Left kidney (tissue), 2 donors: ENCODE results near the gene PCCA. TPM values are rescaled to one million over a fixed set of nuclear protein-coding genes. Genes with fewer than 3 reads are reported as not detected.
"Not testable (repeated sequence)": the region's sequence is repeated elsewhere in the genome, so short reads cannot be mapped to it uniquely, and the experiment has no call there.

Source experiments
- DNase-seq: peaks from one replicate; pipeline ENCODE4 v3.0.0-alpha.2; 2013
- polyA plus RNA-seq: library from polyadenylated mRNA; unstranded; fragments of 120-200 nt; gene quantifications from one replicate; pipeline ENCODE4 v1.2.1, GENCODE V29; 2013; ENCODE audit not compliant: insufficient read length

The PCCA gene
- polyA plus RNA-seq, 1 donor: 64.7 TPM

DNA sequence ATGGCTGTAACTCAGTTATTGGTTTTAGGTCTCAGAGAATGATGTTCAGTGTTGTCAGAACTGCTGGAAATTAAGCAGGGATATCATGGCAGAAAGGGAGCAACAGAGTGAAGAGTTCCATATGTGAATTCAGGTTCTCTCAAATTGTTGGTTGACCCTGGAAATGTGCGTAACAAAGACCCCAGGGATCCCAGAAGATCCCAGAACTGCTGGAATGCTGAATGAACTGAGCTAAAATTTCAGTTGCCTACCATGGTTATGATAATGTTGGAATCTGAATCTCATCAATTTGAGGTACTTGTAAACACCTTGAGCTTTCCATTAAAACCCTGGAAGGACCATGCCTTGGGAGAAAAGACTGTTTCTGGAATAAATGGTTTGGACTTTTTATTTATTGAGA, 268.9 kb downstream of the PCCA start:
- DNase-seq: no peak

DNA sequence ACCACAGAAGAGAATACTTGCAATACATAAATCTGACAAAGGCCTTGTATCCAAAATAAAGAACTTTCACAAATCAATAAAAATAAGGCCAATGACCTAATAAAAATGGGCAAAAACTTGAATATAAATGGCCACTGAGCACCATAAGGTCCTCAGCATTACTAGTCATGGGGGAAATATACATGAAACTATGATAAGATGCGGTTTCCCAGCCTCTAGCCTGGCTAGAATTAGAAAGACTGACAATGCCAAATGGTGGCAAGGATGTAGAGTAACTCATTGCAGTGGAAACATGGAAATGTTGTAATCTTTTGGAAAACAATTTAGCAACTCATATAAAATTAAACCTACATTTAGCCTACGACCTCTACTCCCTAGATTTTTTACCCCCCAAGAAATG, 272.6 kb downstream of the PCCA start:
- no peak for DNase-seq

DNA sequence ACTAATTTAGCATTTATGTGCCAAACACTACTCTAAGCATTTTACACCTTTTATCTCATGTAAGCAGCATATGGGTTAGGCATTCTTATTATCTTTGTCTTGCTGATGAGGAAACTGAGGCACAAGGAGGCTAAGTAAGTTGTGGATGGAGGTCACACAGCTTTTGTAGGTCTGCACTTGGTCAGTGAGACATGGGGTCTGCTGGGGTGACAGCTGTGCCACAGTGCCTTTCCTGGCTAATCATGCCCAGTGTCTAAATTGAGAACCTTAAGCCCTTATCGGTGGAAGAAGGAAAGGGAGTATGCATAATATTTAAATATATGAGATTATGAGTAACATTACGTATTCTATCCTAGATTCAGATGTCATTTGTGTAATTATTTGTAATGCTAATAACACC, 273.5 kb downstream of the PCCA start:
- DNase-seq: no peak

DNA sequence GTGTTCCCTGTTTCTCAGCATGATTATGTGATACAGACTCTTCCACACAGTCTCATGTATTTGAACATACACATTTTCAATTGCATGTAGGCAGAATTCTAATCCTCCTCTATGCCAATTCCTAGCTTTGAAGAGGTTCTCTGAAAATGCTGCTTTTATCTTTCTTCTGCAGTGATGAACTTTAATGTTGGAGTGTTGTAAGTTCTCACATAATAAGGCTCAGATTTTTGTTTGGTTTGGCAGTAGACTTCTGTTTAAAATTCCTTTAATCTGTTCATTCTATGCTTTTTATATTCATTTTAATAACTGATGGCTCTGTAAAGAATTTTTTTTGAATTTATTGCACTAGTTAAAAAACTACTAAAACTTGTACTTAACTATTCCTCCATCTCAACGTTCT, 273.9 kb downstream of the PCCA start:
- no peak for DNase-seq

DNA sequence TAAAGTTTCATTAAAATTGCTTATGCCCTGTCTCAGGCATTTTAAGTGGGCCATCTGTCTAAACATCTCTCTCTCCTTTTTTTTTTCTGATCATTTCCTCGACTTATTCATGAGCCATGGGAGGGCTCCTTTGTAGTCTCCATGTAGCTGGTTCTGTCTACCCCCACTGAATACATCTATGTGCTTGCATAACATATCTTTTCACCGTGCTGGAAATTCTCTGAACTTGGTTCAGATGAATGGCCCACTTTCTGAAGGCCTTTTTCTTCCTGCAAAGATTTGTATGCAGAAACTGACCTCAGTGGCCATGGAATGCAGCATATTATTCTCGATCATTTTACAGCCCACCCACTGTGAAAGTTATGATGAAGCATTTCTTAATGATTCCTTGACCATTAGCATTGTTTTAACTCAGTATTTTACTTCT, 274.4 kb downstream of the PCCA start:
- peak; percentile 12 for DNase-seq

DNA sequence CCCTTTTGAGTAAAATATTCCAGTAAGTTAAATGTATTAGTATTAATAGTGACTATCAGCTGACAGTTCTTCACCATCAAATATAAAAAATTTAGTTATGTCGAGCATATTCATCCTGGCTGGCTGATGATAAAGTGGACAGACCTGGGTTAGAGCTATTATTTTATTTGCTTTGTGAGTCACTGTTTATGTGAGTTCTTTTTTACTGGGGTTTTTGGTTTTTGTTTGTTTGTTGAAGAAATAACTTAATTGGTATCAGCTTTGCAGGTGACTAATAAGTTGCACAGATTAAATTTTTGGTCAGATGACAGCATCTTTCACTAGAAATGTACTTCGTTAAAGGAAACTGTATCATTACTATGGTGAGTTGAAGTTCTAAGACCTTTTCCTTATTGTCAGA, 275.0 kb downstream of the PCCA start:
- DNase-seq: no peak

DNA sequence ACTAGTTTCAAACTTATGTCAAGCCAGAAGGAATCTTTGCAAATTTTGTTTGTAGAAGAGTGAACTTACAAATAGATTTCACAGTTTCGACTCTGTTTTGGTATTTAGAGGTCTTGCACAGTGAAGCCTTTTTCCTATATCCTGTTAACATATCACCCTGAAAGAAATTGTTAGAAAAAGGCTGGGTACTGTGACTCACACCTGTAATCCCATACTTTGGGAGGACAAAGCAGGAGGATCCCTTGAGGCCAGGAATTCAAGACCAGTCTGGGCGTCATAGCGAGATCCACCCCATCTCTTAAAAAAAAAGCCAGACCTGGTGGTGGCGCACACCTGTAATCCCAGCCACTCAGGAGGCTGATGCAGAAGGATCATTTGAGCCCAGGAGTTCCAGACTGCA, 275.7 kb downstream of the PCCA start:
- DNase-seq: no peak

DNA sequence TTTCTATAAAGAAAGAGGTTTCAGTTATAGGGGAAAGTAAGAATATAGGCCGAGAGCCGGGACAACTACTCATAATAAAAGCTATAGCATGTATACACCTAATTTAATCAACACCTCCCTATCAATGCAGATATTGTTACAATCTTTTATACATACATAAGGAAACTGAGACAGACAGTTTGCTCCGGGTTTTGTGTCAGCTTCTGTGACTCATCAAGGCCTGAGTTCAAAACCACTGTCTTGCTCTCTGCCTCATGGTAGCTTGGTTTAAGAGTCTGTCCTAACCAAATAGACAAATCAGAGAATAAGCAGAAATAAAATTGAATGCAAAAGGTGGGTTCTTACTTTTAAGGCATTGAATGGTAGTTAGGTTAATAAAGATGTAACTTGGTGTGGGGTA, 276.8 kb downstream of the PCCA start:
- DNase-seq: no peak

DNA sequence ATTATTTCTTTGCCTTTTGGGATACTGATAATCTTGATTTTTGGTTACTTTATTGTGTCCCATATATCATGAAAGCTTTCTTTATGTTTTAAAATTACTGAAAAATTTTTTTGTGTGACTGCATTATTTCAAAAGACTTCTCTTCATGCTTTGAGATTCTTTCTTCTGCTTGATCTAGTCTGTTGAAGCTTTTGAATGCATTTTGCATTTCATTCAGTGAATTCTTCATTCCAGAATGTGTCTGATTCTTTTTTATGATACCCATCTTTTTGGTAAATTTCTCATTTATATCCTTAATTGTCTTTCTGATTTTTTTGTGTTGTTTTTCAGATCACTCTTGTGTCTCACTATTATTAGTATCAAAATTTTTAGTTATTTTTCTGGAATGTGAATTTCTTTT, 289.6 kb downstream of the PCCA start:
- DNase-seq: no peak

DNA sequence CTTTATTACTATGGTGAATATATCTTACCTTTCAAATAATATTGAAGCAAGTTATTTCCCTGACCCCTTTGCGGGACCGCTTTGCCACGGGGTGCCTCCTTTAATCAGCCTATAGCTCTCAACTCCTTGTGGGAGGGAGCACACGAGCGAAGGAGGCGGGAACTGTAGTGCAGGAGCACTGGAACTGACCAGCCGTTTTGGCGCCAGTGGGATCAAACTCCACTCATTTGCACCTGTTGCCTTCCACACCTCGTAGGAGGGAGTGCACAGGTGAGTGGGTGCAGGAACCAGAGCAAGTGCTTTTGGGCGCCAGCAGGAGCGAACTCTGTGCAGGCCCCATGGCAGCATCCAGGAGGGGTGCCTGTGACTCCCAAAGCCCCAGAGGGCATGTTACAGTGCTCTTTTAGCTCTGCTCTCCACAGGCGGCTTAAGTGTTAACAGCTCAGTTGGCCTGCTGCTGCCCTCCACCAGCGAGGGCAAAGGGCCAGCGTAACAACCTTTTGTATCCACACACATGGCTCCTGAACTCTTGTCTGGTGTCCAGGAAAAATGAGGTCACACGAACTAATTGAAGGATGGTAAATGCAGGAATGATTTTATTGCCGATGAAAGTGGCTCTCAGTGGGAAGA, 292.8 kb downstream of the PCCA start:
- no peak for DNase-seq

DNA sequence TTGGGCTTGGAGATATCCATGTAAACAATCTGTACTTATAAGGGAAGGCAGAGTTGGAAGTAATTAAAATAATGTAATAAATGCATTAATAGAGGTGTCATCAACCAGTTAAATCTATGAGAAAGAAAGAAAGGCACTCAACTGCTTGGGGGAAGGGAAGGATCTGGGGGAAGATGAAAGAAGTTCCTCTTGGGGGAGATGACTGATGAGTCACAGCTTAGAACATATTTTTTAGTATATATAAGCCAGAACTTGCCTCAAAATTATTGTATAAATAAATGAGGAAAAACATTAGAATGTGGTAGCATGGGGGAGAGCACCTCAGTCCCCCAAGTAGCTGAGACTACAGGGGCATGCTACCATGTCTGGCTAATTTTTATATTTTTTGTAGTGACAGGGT, 293.9 kb downstream of the PCCA start:
- no peak for DNase-seq

DNA sequence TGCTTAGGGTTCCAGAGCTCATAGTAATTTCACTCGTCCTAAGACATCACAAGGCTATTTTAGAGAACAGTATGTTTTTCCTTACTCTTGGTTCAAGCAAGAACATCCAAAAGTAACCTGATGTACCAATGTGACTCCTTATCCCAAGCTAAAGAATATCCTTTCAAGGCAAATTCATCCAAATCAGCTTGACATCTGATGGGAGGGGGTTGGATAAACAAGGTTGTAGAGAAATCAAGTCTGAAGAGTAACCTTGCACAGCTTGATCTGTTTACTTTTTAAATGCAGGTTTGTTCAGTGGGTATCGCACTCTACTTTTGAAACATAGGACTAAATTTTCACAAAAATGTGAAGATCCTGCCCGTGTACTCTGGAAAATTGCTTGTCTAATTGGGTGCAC, 298.5 kb downstream of the PCCA start:
- DNase-seq: no peak

DNA sequence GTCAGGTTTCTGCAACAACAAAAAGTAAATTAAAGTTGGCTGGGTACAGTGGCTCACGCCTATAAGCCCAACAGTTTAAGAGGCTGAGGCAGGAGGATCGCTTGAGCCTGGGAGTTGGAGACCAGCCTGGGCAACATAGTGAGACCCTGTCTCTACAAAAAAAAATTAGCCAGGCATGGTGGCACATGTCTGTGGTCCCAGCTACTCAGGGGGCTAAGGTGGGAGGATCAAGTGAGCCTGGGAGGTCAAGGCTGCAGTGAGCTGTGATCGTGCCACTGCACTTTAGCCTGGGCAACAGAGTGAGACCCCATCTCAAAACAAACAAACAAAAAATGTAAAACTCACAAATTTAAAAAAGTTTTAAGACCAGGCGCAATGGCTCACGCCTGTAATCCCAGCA, 299.3 kb downstream of the PCCA start:
- not testable (repeated sequence) for DNase-seq

DNA sequence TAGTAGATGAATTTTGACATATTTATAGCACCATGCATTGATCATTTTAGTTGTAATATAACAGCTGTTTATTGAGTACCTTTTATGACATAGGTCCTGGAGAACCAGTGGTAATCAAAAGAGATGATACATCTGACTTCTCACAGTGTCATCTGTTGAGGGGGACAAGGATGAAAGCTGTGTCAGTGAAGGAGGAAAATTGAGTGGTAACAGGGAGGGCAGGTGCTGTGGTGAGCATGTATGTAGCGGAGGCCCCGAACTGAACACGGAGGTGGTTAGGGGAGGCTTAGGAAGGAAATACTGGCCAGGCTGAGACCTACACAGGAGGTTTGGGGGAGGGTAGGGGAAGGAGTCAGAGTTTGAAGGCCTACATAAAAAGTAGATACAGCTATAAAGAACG, 300.0 kb downstream of the PCCA start:
- no peak for DNase-seq

DNA sequence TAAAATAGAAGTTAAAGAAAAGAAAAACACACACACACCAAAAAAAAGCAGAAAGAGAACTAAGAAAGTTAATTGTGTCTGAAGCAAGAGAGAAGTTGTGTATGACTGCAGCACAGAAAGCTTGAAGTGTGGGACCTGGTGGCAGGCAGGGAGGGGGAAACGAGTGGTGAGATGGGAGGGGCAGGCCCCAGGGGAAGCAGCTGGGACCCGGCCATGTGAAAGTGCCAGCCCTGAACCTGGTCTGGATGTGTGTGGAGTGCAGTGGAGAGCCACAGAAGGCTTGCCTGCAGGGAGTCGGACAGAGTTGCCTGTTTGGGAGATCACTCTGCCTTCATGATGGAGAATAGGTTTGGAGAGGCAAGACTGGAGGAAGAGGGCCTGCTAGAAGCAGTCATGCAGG, 300.7 kb downstream of the PCCA start:
- no peak for DNase-seq

DNA sequence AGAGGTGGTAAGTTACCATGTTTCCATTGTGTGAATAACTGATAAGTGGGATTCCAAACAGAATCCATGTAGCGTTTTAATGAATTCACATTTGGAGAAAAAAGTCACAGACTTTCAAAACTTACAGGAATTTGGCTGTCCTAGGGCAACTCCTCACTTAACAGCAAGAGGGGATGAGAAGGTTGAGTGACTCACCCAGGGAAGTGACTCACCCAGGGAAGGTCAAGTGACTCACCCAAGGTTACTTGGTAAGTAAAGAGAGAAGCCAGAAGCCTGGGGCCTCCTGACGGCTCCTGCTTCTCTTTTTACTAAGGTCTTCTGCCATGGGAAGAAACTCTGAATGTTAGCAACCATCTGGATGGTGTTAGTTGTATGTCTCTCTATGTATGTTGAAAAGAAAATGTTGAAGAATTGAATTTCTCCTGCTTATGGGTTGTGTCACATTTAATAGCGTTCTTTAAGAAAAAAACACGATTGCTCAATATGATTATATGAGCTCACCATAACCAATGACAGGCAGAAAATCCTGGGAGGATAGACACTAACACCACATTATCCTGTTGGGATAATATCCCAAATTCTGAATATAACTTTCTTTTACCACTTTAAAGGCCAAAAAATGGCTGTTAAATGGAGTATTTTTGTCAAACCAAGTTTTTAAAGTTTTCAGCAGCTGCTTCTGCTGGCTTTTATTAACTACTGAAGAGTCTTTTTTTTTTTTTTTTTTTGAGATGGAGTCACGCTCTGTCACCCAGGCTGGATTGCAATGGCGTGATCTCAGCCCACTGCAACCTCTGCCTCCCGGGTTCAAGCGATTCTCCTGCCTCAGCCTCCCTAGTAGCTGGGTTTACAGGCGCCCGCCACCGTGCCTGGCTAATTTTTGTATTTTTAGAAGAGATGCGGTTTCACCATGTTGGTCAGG, 304.1 kb downstream of the PCCA start:
- no peak for DNase-seq

DNA sequence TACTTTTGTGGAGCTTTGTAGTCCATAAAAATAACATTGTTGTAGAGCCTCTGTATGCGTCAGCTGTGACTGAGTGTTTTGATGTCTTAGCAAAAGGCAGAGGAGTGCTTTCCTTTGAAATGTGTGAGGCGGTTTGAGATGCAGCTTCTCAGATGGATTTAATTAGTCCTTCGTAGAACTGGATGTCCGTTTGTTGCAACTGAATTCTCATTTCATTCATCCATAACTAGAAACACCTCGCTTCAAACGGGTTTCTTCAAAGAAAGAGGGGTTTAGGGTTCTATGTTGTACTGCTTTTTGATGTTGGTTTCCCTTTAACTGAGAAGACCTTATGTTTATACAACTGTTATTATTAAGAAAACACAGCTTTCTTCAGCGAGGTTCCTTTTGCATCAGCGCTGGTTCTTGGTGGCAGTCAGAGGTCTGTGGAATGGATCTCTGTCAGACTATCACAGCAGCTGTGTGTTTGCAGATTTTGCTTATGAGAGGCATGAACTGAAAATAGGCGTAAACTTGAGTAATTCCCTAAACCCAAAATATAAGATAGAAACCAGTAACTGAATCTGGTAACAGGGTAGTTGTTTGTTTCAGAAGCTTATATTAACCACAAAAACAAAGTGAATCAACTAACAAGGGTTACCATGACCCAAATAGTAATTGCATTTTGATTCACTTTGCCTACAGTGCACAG, 305.3 kb downstream of the PCCA start:
- no peak for DNase-seq

DNA sequence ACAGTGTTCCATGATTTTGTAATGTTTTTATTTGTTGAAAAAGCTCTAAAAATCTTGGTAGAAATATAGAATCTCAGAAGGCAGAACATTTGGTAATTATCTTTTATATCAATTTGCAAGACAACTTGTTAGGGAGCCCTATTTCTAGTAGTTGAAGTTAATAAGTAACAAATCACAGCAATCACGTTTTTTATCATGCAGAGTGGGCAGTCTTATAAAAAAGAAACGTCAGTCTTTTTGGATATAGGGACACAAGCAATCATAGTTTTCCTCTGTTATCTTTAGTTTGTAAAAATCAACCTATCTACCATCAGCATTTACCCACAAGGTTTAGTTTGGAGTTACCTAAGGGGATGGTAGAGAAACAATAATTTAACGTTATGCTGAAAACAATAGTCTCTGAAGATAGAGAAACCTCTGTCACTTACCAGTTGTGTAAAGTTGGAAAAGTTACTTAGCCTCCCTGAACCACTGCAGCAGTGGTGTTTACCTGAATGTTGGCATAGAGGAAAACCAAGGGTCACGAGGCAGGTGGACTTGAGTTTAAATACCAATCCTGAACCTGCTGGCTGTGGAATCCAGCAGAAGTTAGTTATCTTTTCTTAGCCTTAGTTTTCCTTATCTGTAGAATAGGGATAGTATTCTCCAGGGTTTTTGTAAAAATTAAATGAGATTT, 306.9 kb downstream of the PCCA start:
- DNase-seq: no peak

DNA sequence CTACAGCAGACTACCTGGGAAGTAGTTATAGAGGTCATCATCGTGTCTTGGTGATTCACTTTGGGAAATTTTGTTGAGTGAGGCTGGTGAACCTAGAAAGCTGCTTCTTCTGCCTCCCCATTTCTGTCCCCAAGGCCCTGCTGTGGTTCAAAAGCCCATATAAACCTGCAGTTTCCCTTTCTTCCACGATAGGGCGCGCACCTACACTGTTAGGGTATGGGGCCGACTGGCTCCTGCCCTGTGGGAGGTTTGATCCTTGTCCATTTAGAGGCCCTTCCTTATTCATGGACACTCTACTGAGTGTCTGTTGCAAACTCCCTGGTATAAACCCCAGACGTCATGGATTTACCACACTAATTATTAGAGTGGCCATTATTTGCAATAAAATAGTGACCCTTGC, 307.9 kb downstream of the PCCA start:
- no peak for DNase-seq

DNA sequence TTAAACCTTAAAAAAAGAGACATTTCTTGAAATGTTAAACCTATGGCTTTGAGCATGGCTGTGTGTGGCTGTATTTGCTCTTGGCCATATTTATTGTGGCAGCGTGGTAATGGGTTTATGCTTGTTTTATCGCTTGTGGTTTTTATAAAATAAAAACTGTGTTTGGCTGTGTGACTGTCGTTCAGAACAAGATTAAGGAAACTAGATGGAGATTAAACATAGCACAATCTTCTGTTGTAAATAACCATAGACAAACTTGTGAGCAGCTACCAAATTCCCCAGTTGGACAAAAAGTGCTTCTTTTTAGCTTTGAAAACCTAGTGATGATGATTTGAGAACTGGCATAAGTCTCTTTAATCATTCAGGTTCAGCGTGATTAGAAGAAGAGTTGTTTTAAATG, 308.7 kb downstream of the PCCA start:
- no peak for DNase-seq

DNA sequence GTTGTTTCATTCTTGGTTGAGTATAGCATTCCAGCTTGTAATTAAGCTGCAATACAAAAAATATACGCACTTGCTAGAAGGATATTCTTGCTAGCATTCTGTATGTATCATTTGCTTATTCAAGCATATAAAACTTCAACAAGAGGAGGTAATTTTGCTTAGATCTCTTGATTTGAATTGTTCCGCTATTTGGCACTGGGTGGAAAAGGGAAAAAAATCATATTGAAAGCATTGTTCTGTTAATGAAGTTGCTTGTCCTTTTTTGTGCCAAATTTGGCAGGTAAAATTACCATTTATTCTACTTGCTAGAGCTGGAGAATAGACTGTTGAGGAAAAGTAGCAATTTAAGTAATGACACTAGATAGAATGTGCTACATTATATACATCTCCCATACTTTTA, 309.5 kb downstream of the PCCA start:
- DNase-seq: no peak

DNA sequence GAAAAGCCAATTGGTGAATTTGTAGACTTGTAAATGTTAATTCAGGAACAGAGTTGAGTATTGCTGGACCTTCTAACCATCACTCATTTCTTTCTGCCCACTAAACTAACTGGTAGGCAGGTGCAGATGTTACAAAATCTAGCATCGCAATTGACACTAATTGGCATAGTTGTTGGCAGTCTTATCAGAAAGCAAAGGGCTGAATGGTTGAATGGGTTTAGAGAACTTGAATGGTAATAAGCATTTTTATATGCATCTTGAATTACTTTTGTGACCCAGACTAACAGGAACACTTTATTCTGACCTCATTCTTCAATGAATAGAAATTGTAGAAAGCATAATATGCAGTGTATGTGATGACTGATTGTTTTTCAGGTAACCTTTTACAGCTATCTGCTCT, 310.6 kb downstream of the PCCA start:
- no peak for DNase-seq

DNA sequence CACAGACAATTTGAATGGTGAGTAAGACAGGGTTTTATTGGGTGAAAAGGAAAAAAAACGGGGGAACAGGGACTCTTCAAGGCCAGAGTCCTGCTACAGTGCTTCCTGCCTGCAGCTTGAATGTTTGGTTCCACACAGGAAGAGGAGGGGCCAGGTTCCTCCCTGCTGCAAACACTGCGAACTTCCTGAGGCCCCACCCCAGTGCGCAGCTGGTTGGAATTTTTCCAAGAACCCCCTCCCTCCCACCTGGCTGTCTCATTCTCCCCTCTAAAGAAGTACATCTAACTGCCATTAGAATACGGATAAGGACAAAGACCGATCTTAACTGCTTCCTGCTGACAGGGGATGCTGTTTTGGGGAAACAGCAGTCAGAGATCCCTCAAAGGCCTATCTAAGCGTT, 314.8 kb downstream of the PCCA start:
- DNase-seq: no peak
